ENCODE measurements around the gene JAG2. TPM values are rescaled to one million over a fixed set of nuclear protein-coding genes. Genes with fewer than 3 reads are reported as not detected.

Gene JAG2
- total RNA-seq, 4 donors from 2014 or later = 7.5 to 33.0 (median 11.2) TPM

GRCh38 chr14:105201925-105202513 is 33.4 kb upstream of the JAG2 start:
- Histone ChIP-seq H3K36me3 (no peaks in the 10 kb centered on the region), H3K4me3 (peak overlapping the region in 1 of 4 donors; percentile 15), H3K27ac (peak overlapping the region in 1 of 4 donors; percentile 38), H3K4me1 (peaks cover 2 to 51% (median 7%) of the 10 kb centered on the region in 4 donors), H3K9me3 (no peaks in the 10 kb centered on the region), H3K27me3 (peaks cover 0 to 7% of the 10 kb centered on the region in 2 donors)
- DNase-seq = peak in 2 of 3 donors; percentile 41 to 61
- TF ChIP-seq CTCF (IDR thresholded peaks at IDR 0.05) (no peak), POLR2A (IDR thresholded peaks at IDR 0.05) (no peak)

GRCh38 chr14:105201156-105201924 is 32.8 kb upstream of the JAG2 start:
- peak overlapping the region in 1 of 4 donors; percentile 15 for H3K4me3 ChIP-seq
- DNase-seq = no peak
- H3K27ac ChIP-seq = peak overlapping the region in 2 of 4 donors; percentile 8 to 38
- peaks cover 0 to 14% of the 10 kb centered on the region in 2 donors for H3K27me3 ChIP-seq
- no peaks in the 10 kb centered on the region for H3K36me3 ChIP-seq
- peaks cover 2 to 55% (median 11%) of the 10 kb centered on the region in 4 donors for H3K4me1 ChIP-seq
- TF ChIP-seq POLR2A (IDR thresholded peaks at IDR 0.05) = no peak
- peak in 1 of 6 experiments; percentile 21 for TF ChIP-seq CTCF (IDR thresholded peaks at IDR 0.05)
- H3K9me3 ChIP-seq = no peaks in the 10 kb centered on the region

GRCh38 chr14:105200641-105201040 is 32.1 kb upstream of the JAG2 start:
- peaks cover 0 to 19% of the 10 kb centered on the region in 2 donors for H3K27me3 ChIP-seq
- H3K4me1 ChIP-seq = peaks cover 2 to 57% (median 15%) of the 10 kb centered on the region in 4 donors
- no peaks in the 10 kb centered on the region for H3K9me3 ChIP-seq
- H3K4me3 ChIP-seq = no peak overlapping the region
- H3K36me3 ChIP-seq = no peaks in the 10 kb centered on the region
- no peak for TF ChIP-seq POLR2A (IDR thresholded peaks at IDR 0.05)
- no peak for TF ChIP-seq CTCF (IDR thresholded peaks at IDR 0.05)
- DNase-seq = no peak
- no peak overlapping the region for H3K27ac ChIP-seq

GRCh38 chr14:105200074-105200473 is 31.5 kb upstream of the JAG2 start:
- no peaks in the 10 kb centered on the region for H3K36me3 ChIP-seq
- peaks cover 2 to 55% (median 15%) of the 10 kb centered on the region in 4 donors for H3K4me1 ChIP-seq
- no peaks in the 10 kb centered on the region for H3K9me3 ChIP-seq
- peaks cover 0 to 25% of the 10 kb centered on the region in 2 donors for H3K27me3 ChIP-seq
- no peak overlapping the region for H3K4me3 ChIP-seq
- TF ChIP-seq POLR2A (IDR thresholded peaks at IDR 0.05) (no peak), CTCF (IDR thresholded peaks at IDR 0.05) (no peak)
- no peak for DNase-seq
- H3K27ac ChIP-seq = no peak overlapping the region

- Histone ChIP-seq H3K27ac (peak overlapping the region in 1 of 4 donors; percentile 37), H3K4me3 (no peak overlapping the region), H3K4me1 (peaks cover 2 to 47% (median 18%) of the 10 kb centered on the region in 4 donors), H3K36me3 (no peaks in the 10 kb centered on the region), H3K9me3 (no peaks in the 10 kb centered on the region), H3K27me3 (peaks cover 0 to 26% of the 10 kb centered on the region in 2 donors)
- no peak for TF ChIP-seq POLR2A (IDR thresholded peaks at IDR 0.05)
- no peak for DNase-seq
These were observed 30.5 kb upstream of the JAG2 start for GRCh38 chr14:105199093-105199492.

- H3K9me3 ChIP-seq = no peaks in the 10 kb centered on the region
- H3K27me3 ChIP-seq = peaks cover 0 to 26% of the 10 kb centered on the region in 2 donors
- peak overlapping the region in 2 of 4 donors; percentile 25 to 37 for H3K27ac ChIP-seq
- no peak overlapping the region for H3K4me3 ChIP-seq
- TF ChIP-seq POLR2A (IDR thresholded peaks at IDR 0.05) = no peak
- DNase-seq = no peak
- H3K36me3 ChIP-seq = no peaks in the 10 kb centered on the region
- H3K4me1 ChIP-seq = peaks cover 2 to 47% (median 21%) of the 10 kb centered on the region in 4 donors
These were observed 30.0 kb upstream of the JAG2 start for GRCh38 chr14:105198588-105198987.
